HCT116 (cell line): ENCODE data around the gene RIPOR3. TPM values are rescaled to one million over a fixed set of nuclear protein-coding genes. Genes with fewer than 3 reads are reported as not detected.
"Not testable (repeated sequence)": the region's sequence is repeated elsewhere in the genome, so short reads cannot be mapped to it uniquely, and the experiment has no call there.

Experiments
- ATAC-seq: fragments of 200-7000 bp; cut with Tn5 transposase; 2 replicates; pipeline ENCODE4 v1.9.1; 2020; ENCODE audit warnings: mild to moderate bottlenecking, moderate library complexity
- BruUV-seq: library from RNA; stranded (reverse); fragments of 400-500 nt; replicated peaks from 2 replicates; lab custom pipeline; 2021; lab: Mats Ljungman, UMichigan
- CTCF ChIA-PET: fragments of 300-600 bp; sonication (Branson Sonifier 250); formaldehyde crosslinking; loops from one replicate; lab custom pipeline; 2021; ENCODE audit warnings: antibody characterized with exemption; lab: Charles Lee
- POLR2A ChIA-PET: fragments of 300-600, 350-600 bp; sonication (Branson Sonifier 250); formaldehyde crosslinking; loops from one replicate; lab custom pipeline; 2021; ENCODE audit warnings: antibody characterized with exemption; lab: Charles Lee
- RAD21 ChIA-PET, 2 experiments: fragments of 300-600 bp; sonication (Branson Sonifier 250); formaldehyde crosslinking; loops; one replicate each; lab custom pipeline; 2023; ENCODE audit warnings: low total read pairs in 2 of 2; ENCODE audit not compliant: uncharacterized antibody in 2 of 2, unreplicated experiment in 2 of 2, low non-redundant PET in 1 of 2; lab: Charles Lee
- DNase-seq: peaks from one replicate; pipeline ENCODE4 v3.0.0-alpha.2; 2010; ENCODE audit warnings: low read depth, low spot score
- H2AFZ ChIP-seq: fragments of 200-600 bp; shearing (Covaris generic), sonication (generic); 2 replicates; pipeline ENCODE4 v1.6.1; 2017; ENCODE audit warnings: low read depth, mixed run types, mixed read lengths, antibody characterized with exemption, low read length; ENCODE audit not compliant: poor library complexity, severe bottlenecking
- H3K27ac ChIP-seq: 2 replicates; pipeline ENCODE4 v1.5.1; 2012; ENCODE audit warnings: low read depth, low read length
- H3K27me3 ChIP-seq: fragments of 200-600 bp; sonication (generic); 2 replicates; pipeline ENCODE4 v1.6.1; 2016; ENCODE audit warnings: mixed run types, low read length, mixed read lengths; ENCODE audit not compliant: insufficient read depth
- H3K36me3 ChIP-seq, 2 experiments: fragments of 200-500 bp in 1 of 2; fragments of 200-600 bp in 1 of 2; sonication (Bioruptor generic) in 1 of 2; sonication (generic) in 1 of 2; 2 replicates each; pipeline versions ENCODE4 v1.5.1 to v1.6.1; 2014 to 2016; ENCODE audit warnings: low read length in 2 of 2, inconsistent platforms in 1 of 2, mixed read lengths in 1 of 2, mixed run types in 1 of 2; ENCODE audit not compliant: insufficient read depth in 2 of 2, control insufficient read depth in 1 of 2
- H3K4me1 ChIP-seq, 2 experiments: fragments of 200-600 bp in 1 of 2; sonication (generic) in 1 of 2; 2 replicates each; pipeline versions ENCODE4 v1.5.1 to v1.6.1; 2012 to 2017; ENCODE audit warnings: low read length in 2 of 2, inconsistent platforms in 1 of 2, mild to moderate bottlenecking in 1 of 2, mixed read lengths in 1 of 2, mixed run types in 1 of 2, moderate library complexity in 1 of 2; ENCODE audit not compliant: insufficient read depth in 2 of 2, control insufficient read depth in 1 of 2
- H3K4me2 ChIP-seq: fragments of 200-600 bp; sonication (generic); 2 replicates; pipeline ENCODE4 v1.6.1; 2017; ENCODE audit warnings: mixed run types, low read length, mixed read lengths
- H3K4me3 ChIP-seq, 2 experiments: fragments of 200-600 bp in 1 of 2; sonication (generic) in 1 of 2; replicated peaks in 1 of 2; 2 replicates each; pipeline ENCODE4 v1.5.1; 2011 to 2016; ENCODE audit warnings: low read length in 2 of 2, control low read depth in 1 of 2, low read depth in 1 of 2, mild to moderate bottlenecking in 1 of 2, mixed read lengths in 1 of 2, mixed run types in 1 of 2
- H3K79me2 ChIP-seq: fragments of 200-600 bp; sonication (generic); 2 replicates; pipeline ENCODE4 v1.6.1; 2017; ENCODE audit warnings: mild to moderate bottlenecking, mixed run types, low read length, moderate library complexity, mixed read lengths; ENCODE audit not compliant: insufficient read depth
- H3K9ac ChIP-seq: fragments of 200-600 bp; sonication (generic); 2 replicates; pipeline ENCODE4 v1.6.1; 2016; ENCODE audit warnings: low read length, mixed read lengths
- H3K9me2 ChIP-seq: fragments of 200-600 bp; sonication (generic), shearing (Covaris generic); 2 replicates; pipeline ENCODE4 v1.6.1; 2017; ENCODE audit warnings: mixed run types, mild to moderate bottlenecking, moderate library complexity; ENCODE audit not compliant: insufficient read depth
- H3K9me3 ChIP-seq, 2 experiments: fragments of 200-500 bp in 1 of 2; fragments of 200-600 bp in 1 of 2; sonication (Bioruptor generic) in 1 of 2; sonication (generic) in 1 of 2; 2 replicates each; pipeline ENCODE4 v1.6.1; 2014 to 2017; ENCODE audit warnings: low read length in 2 of 2, mixed read lengths in 2 of 2, inconsistent platforms in 1 of 2, low read depth in 1 of 2, mild to moderate bottlenecking in 1 of 2, mixed run types in 1 of 2, moderate library complexity in 1 of 2; ENCODE audit not compliant: control insufficient read depth in 1 of 2, insufficient read depth in 1 of 2
- H4K20me1 ChIP-seq: fragments of 200-600 bp; sonication (generic), shearing (Covaris generic); 2 replicates; pipeline ENCODE4 v1.6.1; 2017; ENCODE audit warnings: mixed run types, mild to moderate bottlenecking, moderate library complexity; ENCODE audit not compliant: insufficient read depth
- CEBPB ChIP-seq: IDR thresholded peaks from 2 replicates; pipeline ENCODE4 v1.6.1; 2012; ENCODE audit warnings: low read depth
- CTCF ChIP-seq, 3 experiments: fragments of 200-600 bp in 1 of 3; sonication (generic) in 1 of 3; IDR thresholded peaks in 2 of 3; conservative IDR thresholded peaks in 1 of 3; 2 replicates each; pipeline ENCODE4 v1.5.1; 2012 to 2017; ENCODE audit warnings: low read depth in 2 of 3, low read length in 2 of 3, antibody characterized with exemption in 1 of 3, borderline replicate concordance in 1 of 3, control low read depth in 1 of 3, mild to moderate bottlenecking in 1 of 3, mixed read lengths in 1 of 3, mixed run types in 1 of 3, moderate library complexity in 1 of 3; ENCODE audit not compliant: insufficient read depth in 1 of 3
- EGR1 ChIP-seq: IDR thresholded peaks from 2 replicates; pipeline ENCODE4 v1.6.1; 2012; ENCODE audit warnings: low read depth
- EZH2 ChIP-seq: fragments of 200-600 bp; sonication (generic); IDR thresholded peaks from 2 replicates; pipeline ENCODE4 v1.6.1; 2017; ENCODE audit warnings: antibody characterized with exemption, mixed run types
- EZH2phosphoT487 ChIP-seq: fragments of 200-600 bp; IDR thresholded peaks from 2 replicates; pipeline ENCODE4 v1.6.1; 2018; ENCODE audit warnings: antibody characterized with exemption, borderline replicate concordance
- POLR2A ChIP-seq: IDR thresholded peaks from 2 replicates; pipeline ENCODE4 v1.7.0; 2011; ENCODE audit warnings: borderline replicate concordance; ENCODE audit not compliant: insufficient read depth, insufficient read length; ENCODE audit errors: extremely low read depth
- POLR2AphosphoS5 ChIP-seq: IDR thresholded peaks from 2 replicates; pipeline ENCODE4 v1.6.1; 2011; ENCODE audit warnings: mild to moderate bottlenecking, low read depth, low read length, moderate library complexity
- SP1 ChIP-seq: IDR thresholded peaks from 2 replicates; pipeline ENCODE4 v1.6.1; 2012; ENCODE audit warnings: low read depth
- YY1 ChIP-seq: IDR thresholded peaks from 2 replicates; pipeline ENCODE4 v1.6.1; 2011; ENCODE audit warnings: low read length, low read depth, moderate library complexity, mild to moderate bottlenecking; ENCODE audit not compliant: insufficient replicate concordance; ENCODE audit errors: extremely low read depth
- ZFX ChIP-seq: fragments of 450-650 bp; IDR thresholded peaks from 2 replicates; pipeline ENCODE4 v1.6.1; 2017
- intact Hi-C: fragments of 100-400 bp; cut with micrococcal nuclease; formaldehyde crosslinking; loops from 2 replicates; pipeline ENCODE4 v1.10.0; 2022
- total RNA-seq: library from RNA; stranded (reverse); gene quantifications from one replicate; pipeline ENCODE4 v1.2.1, GENCODE V29; 2021; ENCODE audit not compliant: unreplicated experiment

The RIPOR3 gene
- total RNA-seq, 1 experiment from 2014 or later: 0.22 TPM

GRCh38 chr20:50676858-50677257, 14.5 kb downstream of the RIPOR3 start:
- TF ChIP-seq SP1 (no peak), POLR2A (no peak), ZFX (no peak), CTCF (IDR thresholded peaks at IDR 0.05 in 2 of 3, conservative IDR thresholded peaks at IDR 0.05 in 1 of 3; ENCODE audit: borderline replicate concordance in 1 of 3, insufficient read depth in 1 of 3, low read depth in 2 of 3, low read length in 2 of 3) (no peak), EZH2 (no peak), EGR1 (no peak), CEBPB (no peak), EZH2phosphoT487 (no peak), POLR2AphosphoS5 (no peak), YY1 (no peak)
- TF ChIP-seq, all 23 proteins: peak for 0
- POLR2A ChIA-PET: no interaction called here
- Histone ChIP-seq H3K27ac (no peak overlapping the region), H3K9me3 (no peaks in the 10 kb centered on the region), H3K4me1 (peaks cover 12 to 15% of the 10 kb centered on the region in 2 experiments; a peak in 3 of 4 replicates), H3K4me3 (no peak overlapping the region), H4K20me1 (no peaks in the 10 kb centered on the region), H3K79me2 (no peaks in the 10 kb centered on the region), H3K36me3 (no peaks in the 10 kb centered on the region), H2AFZ (no peak overlapping the region), H3K9me2 (no peaks in the 10 kb centered on the region), H3K4me2 (no peak overlapping the region), H3K9ac (no peak overlapping the region), H3K27me3 (no peaks in the 10 kb centered on the region)
- no peak for DNase-seq
- no peak for ATAC-seq
- intact Hi-C loops: no loop called here
- RAD21 ChIA-PET: no interaction called here
- CTCF ChIA-PET: no interaction called here
- BruUV-seq: no TSS peak

- peaks cover 12 to 15% of the 10 kb centered on the region in 2 experiments; a peak in 3 of 4 replicates for H3K4me1 ChIP-seq
- RAD21 ChIA-PET, POLR2A ChIA-PET, H3K4me2 ChIP-seq, H3K27me3 ChIP-seq, ATAC-seq, BruUV-seq, H3K36me3 ChIP-seq, H4K20me1 ChIP-seq, H3K9me3 ChIP-seq, H2AFZ ChIP-seq, H3K9ac ChIP-seq, intact Hi-C loops, H3K9me2 ChIP-seq, H3K4me3 ChIP-seq, H3K79me2 ChIP-seq, CTCF ChIA-PET, DNase-seq, H3K27ac ChIP-seq: not testable (repeated sequence)
Observed at GRCh38 chr20:50676377-50676731, 15.0 kb downstream of the RIPOR3 start.
